Thyroid gland (tissue), 4 donors: ENCODE results near the gene ARHGAP22.

Source experiments
- POLR2A ChIP-seq, 2 donors: fragments of 450-650 bp; IDR thresholded peaks; one replicate each; pipeline ENCODE4 v1.6.1; 2017; ENCODE audit warnings: antibody characterized with exemption in 2 of 2, mild to moderate bottlenecking in 2 of 2, moderate library complexity in 1 of 2
- TF ChIP-seq, protein P1 (sequence below), 6 experiments: fragments of 200-600 bp in 3 of 6; fragments of 450-650 bp in 3 of 6; sonication (generic) in 3 of 6; IDR thresholded peaks; one replicate each; pipeline ENCODE4 v1.5.1; 2016 to 2019; ENCODE audit warnings: antibody characterized with exemption in 6 of 6, mild to moderate bottlenecking in 2 of 6, inconsistent platforms in 1 of 6, moderate library complexity in 1 of 6

DNA sequence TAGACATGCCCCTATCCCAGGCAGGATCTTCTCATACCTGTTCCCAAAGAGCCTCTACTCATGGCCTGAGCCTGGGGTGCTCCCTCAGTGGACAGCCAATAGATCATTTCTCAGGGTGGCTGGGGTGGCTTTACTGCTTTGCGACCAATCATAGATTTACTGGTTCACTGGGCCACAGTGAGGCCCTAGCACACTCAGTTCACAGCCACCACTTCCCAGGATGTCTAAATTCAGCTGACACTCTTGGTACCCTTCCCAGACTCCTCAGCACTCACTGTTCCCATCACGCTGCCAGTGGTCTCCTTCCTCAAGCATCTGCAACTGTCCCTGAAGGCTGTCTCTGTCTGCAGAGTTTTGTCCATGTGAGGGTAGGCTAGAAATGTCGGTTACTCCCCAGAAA is 50.6 kb downstream of the ARHGAP22 start:
- TF ChIP-seq, protein P1, sequence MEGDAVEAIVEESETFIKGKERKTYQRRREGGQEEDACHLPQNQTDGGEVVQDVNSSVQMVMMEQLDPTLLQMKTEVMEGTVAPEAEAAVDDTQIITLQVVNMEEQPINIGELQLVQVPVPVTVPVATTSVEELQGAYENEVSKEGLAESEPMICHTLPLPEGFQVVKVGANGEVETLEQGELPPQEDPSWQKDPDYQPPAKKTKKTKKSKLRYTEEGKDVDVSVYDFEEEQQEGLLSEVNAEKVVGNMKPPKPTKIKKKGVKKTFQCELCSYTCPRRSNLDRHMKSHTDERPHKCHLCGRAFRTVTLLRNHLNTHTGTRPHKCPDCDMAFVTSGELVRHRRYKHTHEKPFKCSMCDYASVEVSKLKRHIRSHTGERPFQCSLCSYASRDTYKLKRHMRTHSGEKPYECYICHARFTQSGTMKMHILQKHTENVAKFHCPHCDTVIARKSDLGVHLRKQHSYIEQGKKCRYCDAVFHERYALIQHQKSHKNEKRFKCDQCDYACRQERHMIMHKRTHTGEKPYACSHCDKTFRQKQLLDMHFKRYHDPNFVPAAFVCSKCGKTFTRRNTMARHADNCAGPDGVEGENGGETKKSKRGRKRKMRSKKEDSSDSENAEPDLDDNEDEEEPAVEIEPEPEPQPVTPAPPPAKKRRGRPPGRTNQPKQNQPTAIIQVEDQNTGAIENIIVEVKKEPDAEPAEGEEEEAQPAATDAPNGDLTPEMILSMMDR (IDR thresholded peaks at IDR 0.05): no peak
- TF ChIP-seq POLR2A (IDR thresholded peaks at IDR 0.05): no peak
